Upper lobe of right lung (tissue), 1 donor: ENCODE data around the gene HNRNPL. TPM values are rescaled to one million over a fixed set of nuclear protein-coding genes. Genes with fewer than 3 reads are reported as not detected.

ENCODE experiments used
- ATAC-seq: fragments of 200-7000 bp; cut with Tn5 transposase; one replicate; pipeline ENCODE4 v1.9.1; 2020; ENCODE audit warnings: mild to moderate bottlenecking, moderate library complexity
- DNase-seq: peaks from one replicate; pipeline ENCODE4 v3.0.0-alpha.2; 2020
- H3K27ac ChIP-seq: fragments of 200-600 bp; one replicate; pipeline ENCODE4 v1.8.0; 2022
- H3K27me3 ChIP-seq: fragments of 200-600 bp; one replicate; pipeline ENCODE4 v1.8.0; 2022; ENCODE audit warnings: mild to moderate bottlenecking
- H3K36me3 ChIP-seq: fragments of 200-600 bp; one replicate; pipeline ENCODE4 v1.8.0; 2022
- H3K4me1 ChIP-seq: fragments of 200-600 bp; one replicate; pipeline ENCODE4 v1.8.0; 2022
- H3K4me3 ChIP-seq: fragments of 200-600 bp; one replicate; pipeline ENCODE4 v1.8.0; 2022; ENCODE audit warnings: mild to moderate bottlenecking
- H3K9me3 ChIP-seq: fragments of 200-600 bp; one replicate; pipeline ENCODE4 v1.8.0; 2022
- intact Hi-C: fragments of 100-400 bp; cut with DNase I; formaldehyde crosslinking; loops from one replicate; pipeline ENCODE4 v1.11.0; 2022
- total RNA-seq: library from RNA; stranded (reverse); fragmentation: NEBNext Ultra II Directional; extraction: Animal tissue kit (Norgen Biotek cat#: 25700); gene quantifications from one replicate; pipeline ENCODE4 v1.2.1, GENCODE V29; 2021
- TF ChIP-seq, protein P1 (sequence below): fragments of 200-600 bp; IDR thresholded peaks from one replicate; pipeline ENCODE4 v1.8.0; 2022; ENCODE audit warnings: antibody characterized with exemption
- donor health status: DM: no; HTN: yes; CAD: no; lungs with severe emphysema.

The HNRNPL gene
- total RNA-seq, 1 donor from 2014 or later = 248 TPM

- DNase-seq (peak; percentile 99), ATAC-seq (peak; percentile 59)
- Histone ChIP-seq H3K36me3 (peaks cover 36% of the 10 kb centered on the region), H3K4me3 (peak overlapping the region; percentile 73), H3K27ac (peak overlapping the region; percentile 99), H3K27me3 (no peaks in the 10 kb centered on the region), H3K9me3 (no peaks in the 10 kb centered on the region), H3K4me1 (peaks cover 31% of the 10 kb centered on the region)
- TF ChIP-seq, protein P1, sequence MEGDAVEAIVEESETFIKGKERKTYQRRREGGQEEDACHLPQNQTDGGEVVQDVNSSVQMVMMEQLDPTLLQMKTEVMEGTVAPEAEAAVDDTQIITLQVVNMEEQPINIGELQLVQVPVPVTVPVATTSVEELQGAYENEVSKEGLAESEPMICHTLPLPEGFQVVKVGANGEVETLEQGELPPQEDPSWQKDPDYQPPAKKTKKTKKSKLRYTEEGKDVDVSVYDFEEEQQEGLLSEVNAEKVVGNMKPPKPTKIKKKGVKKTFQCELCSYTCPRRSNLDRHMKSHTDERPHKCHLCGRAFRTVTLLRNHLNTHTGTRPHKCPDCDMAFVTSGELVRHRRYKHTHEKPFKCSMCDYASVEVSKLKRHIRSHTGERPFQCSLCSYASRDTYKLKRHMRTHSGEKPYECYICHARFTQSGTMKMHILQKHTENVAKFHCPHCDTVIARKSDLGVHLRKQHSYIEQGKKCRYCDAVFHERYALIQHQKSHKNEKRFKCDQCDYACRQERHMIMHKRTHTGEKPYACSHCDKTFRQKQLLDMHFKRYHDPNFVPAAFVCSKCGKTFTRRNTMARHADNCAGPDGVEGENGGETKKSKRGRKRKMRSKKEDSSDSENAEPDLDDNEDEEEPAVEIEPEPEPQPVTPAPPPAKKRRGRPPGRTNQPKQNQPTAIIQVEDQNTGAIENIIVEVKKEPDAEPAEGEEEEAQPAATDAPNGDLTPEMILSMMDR = no peak
- intact Hi-C loops = no loop called here
Measured at GRCh38 chr19:38849147-38849859, 483 bp downstream of the HNRNPL start.

- Histone ChIP-seq H3K4me1 (peaks cover 31% of the 10 kb centered on the region), H3K27ac (peak overlapping the region; percentile 99), H3K9me3 (no peaks in the 10 kb centered on the region), H3K4me3 (peak overlapping the region; percentile 73), H3K27me3 (no peaks in the 10 kb centered on the region), H3K36me3 (peaks cover 43% of the 10 kb centered on the region)
- no peak for ATAC-seq
- TF ChIP-seq, protein P1 = no peak
- DNase-seq = no peak
- intact Hi-C loops = no loop called here
Measured at GRCh38 chr19:38848299-38849146, 1.3 kb downstream of the HNRNPL start.

GRCh38 chr19:38846097-38846496 lies 3.7 kb downstream of the HNRNPL start:
- DNase-seq (no peak), ATAC-seq (no peak)
- H3K4me3 ChIP-seq = no peak overlapping the region
- intact Hi-C loops = no loop called here
- peaks cover 23% of the 10 kb centered on the region for H3K4me1 ChIP-seq
- H3K27me3 ChIP-seq = no peaks in the 10 kb centered on the region
- no peak overlapping the region for H3K27ac ChIP-seq
- TF ChIP-seq, protein P1 = no peak
- peaks cover 68% of the 10 kb centered on the region for H3K36me3 ChIP-seq
- H3K9me3 ChIP-seq = no peaks in the 10 kb centered on the region

GRCh38 chr19:38845374-38846024 lies 4.3 kb downstream of the HNRNPL start:
- Histone ChIP-seq H3K27ac (no peak overlapping the region), H3K4me1 (peaks cover 19% of the 10 kb centered on the region), H3K27me3 (no peaks in the 10 kb centered on the region), H3K4me3 (no peak overlapping the region), H3K9me3 (no peaks in the 10 kb centered on the region), H3K36me3 (peaks cover 74% of the 10 kb centered on the region)
- DNase-seq (no peak), ATAC-seq (no peak)
- TF ChIP-seq, protein P1 = no peak
- intact Hi-C loops = no loop called here

GRCh38 chr19:38844093-38844686 lies 5.6 kb downstream of the HNRNPL start:
- TF ChIP-seq, protein P1 = no peak
- no peaks in the 10 kb centered on the region for H3K9me3 ChIP-seq
- intact Hi-C loops = no loop called here
- no peak for DNase-seq
- H3K27ac ChIP-seq = no peak overlapping the region
- no peaks in the 10 kb centered on the region for H3K27me3 ChIP-seq
- peaks cover 87% of the 10 kb centered on the region for H3K36me3 ChIP-seq
- ATAC-seq = no peak
- H3K4me3 ChIP-seq = no peak overlapping the region
- H3K4me1 ChIP-seq = peaks cover 19% of the 10 kb centered on the region
